ENCODE data around the gene GAPT. TPM values are rescaled to one million over a fixed set of nuclear protein-coding genes. Genes with fewer than 3 reads are reported as not detected.
A peak's percentile ranks its signal among the peaks of the same experiment; 100 is the strongest.

The GAPT gene
- total RNA-seq, 4 donors from 2014 or later: 0.39 to 1.6 TPM; not detected in 2

GRCh38 chr5:58458743-58459145 lies 32.5 kb upstream of the GAPT start:
- intact Hi-C loops (cut with DNase I; ENCODE audit: low total_unique reads): no loop called here
- peak overlapping the region; percentile 82 for H3K4me3 ChIP-seq (ENCODE audit: low read depth, poor library complexity, severe bottlenecking)
- no peak for TF ChIP-seq CTCF (IDR thresholded peaks at IDR 0.05)
- no peak for TF ChIP-seq POLR2A (IDR thresholded peaks at IDR 0.05)
- 15 to 21% methylated on average over 9 of the region's 9 CpGs for WGBS, 2 donors
- DNase-seq (ENCODE audit: low spot score in 2 of 2): no peak

DNA sequence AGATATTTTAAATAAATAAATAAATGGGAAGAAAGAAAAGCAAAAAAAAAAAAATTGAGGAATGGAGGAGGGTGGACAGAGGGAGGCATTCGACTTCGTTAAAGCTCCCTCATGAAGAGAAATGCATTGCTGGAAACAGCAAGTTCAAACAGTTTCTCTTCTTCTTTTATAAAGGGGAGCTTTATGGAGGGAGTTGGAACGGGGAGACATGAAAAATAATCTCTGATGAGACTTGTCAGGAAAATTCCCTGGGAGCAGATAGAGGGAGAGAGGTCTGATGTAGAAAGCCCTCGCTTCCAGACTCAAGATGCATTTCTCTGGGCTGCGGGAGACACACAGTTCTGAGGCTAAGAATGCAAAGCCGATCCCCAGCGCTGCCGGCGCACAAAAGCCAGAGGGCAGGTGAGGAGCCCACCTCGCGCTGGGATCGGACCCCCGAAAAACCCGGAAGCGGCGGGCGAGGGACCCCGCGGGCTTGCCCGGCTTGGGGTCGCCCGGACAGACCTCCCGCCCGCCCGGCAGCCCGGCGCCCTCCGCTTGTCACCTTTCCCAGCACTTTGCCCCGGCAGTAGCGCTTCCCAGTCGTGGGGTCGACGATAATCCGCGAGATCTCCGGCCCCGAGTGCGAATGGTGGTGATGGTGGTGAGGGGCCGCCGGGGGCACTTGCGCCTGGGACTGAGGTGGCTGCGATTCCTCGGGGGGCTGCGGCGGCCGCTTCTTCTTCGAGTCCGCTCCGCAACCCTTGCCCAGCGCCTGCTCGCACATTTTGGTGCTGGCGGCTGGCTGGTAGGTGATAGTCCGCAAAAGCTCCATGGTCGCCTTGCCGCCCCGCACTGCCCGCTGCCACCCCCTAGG lies 31.9 kb upstream of the GAPT start:
- 0% methylated on average over 23 to 33 of the region's 57 CpGs for WGBS, 2 donors
- H3K4me3 ChIP-seq (ENCODE audit: low read depth, poor library complexity, severe bottlenecking): peak overlapping the region; percentile 82
- peak; percentile 34 to 91 for DNase-seq (ENCODE audit: low spot score in 2 of 2)
- TF ChIP-seq POLR2A (IDR thresholded peaks at IDR 0.05): no peak
- TF ChIP-seq CTCF (IDR thresholded peaks at IDR 0.05): no peak
- intact Hi-C loops (cut with DNase I; ENCODE audit: low total_unique reads): loop anchor here (5.0 kb wide), 3 partner anchors 572 to 1557 kb away; no protein-coding TSS in a partner anchor

- TF ChIP-seq CTCF (IDR thresholded peaks at IDR 0.05) (no peak), POLR2A (IDR thresholded peaks at IDR 0.05) (peak in 1 of 2 donors; percentile 93)
- peak; percentile 94 to 99 for DNase-seq (ENCODE audit: low spot score in 2 of 2)
- H3K4me3 ChIP-seq (ENCODE audit: low read depth, poor library complexity, severe bottlenecking): peak within 1 kb of the TSS; percentile 82
- 0% methylated on average over 26 to 28 of the region's 89 CpGs for WGBS, 2 donors
- intact Hi-C loops (cut with DNase I; ENCODE audit: low total_unique reads): loop anchor here (5.0 kb wide), 3 partner anchors 573 to 1558 kb away; no protein-coding TSS in a partner anchor
These were observed 31.1 kb upstream of the GAPT start, which contains the start of gene PLK2 for GRCh38 chr5:58460002-58460731. Gene PLK2, minus strand, starts transcription at chr5:58460086. Its CDS starts 127 bp downstream, at chr5:58459959.

GRCh38 chr5:58460732-58461286 lies 30.4 kb upstream of the GAPT start:
- WGBS, 2 donors: 13 to 22% methylated on average over 13 to 15 of the region's 30 CpGs
- intact Hi-C loops (cut with DNase I; ENCODE audit: low total_unique reads): loop anchor here (5.0 kb wide), 3 partner anchors 574 to 1559 kb away; no protein-coding TSS in a partner anchor

More at GRCh38 chr5:58460732-58461286, 30.4 kb upstream of the GAPT start:
- peak; percentile 89 to 99 for DNase-seq (ENCODE audit: low spot score in 2 of 2)
- H3K4me3 ChIP-seq (ENCODE audit: low read depth, poor library complexity, severe bottlenecking): peak overlapping the region; percentile 44
- no peak for TF ChIP-seq POLR2A (IDR thresholded peaks at IDR 0.05)
- TF ChIP-seq CTCF (IDR thresholded peaks at IDR 0.05): peak in 1 of 3 donors; percentile 80
